ENCODE results near the gene PSMD6.

DNA sequence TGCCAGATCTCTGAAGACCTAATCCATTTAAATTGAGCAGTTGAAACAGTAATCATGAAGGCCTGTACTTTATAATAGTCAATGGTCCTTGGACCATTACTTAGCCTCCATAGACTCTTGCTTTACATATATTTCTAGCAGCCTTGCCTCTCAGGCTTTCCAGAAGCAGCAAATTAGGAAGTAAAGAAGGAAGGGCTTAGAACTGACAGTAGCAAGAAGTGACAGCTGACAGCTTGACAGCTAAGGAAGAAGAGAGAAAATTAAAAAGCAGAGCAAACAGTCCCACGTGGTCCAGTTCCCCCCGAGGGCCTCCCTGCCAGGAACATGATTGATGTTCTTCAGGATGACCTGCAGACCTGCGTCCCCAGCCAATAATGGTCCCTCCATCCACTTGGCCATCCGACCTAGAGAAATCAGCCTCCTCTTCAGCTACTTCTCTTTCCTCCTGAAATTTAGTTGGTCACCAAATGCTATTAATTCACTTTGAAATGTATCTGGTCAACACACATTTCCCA is 15.0 kb upstream of the PSMD6 start:
- TF ChIP-seq, protein P1, sequence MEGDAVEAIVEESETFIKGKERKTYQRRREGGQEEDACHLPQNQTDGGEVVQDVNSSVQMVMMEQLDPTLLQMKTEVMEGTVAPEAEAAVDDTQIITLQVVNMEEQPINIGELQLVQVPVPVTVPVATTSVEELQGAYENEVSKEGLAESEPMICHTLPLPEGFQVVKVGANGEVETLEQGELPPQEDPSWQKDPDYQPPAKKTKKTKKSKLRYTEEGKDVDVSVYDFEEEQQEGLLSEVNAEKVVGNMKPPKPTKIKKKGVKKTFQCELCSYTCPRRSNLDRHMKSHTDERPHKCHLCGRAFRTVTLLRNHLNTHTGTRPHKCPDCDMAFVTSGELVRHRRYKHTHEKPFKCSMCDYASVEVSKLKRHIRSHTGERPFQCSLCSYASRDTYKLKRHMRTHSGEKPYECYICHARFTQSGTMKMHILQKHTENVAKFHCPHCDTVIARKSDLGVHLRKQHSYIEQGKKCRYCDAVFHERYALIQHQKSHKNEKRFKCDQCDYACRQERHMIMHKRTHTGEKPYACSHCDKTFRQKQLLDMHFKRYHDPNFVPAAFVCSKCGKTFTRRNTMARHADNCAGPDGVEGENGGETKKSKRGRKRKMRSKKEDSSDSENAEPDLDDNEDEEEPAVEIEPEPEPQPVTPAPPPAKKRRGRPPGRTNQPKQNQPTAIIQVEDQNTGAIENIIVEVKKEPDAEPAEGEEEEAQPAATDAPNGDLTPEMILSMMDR (IDR thresholded peaks at IDR 0.05 in 2 of 3, conservative IDR thresholded peaks at IDR 0.05 in 1 of 3; ENCODE audit: borderline replicate concordance in 1 of 3, insufficient read depth in 1 of 3, low read depth in 2 of 3, low read length in 2 of 3): no peak
- TF ChIP-seq CEBPB (IDR thresholded peaks at IDR 0.05; ENCODE audit: low read depth) (no peak), POLR2AphosphoS5 (IDR thresholded peaks at IDR 0.05; ENCODE audit: low read depth, low read length) (no peak), ZFX (IDR thresholded peaks at IDR 0.05) (no peak), POLR2A (IDR thresholded peaks at IDR 0.05; ENCODE audit: borderline replicate concordance, extremely low read depth, insufficient read depth, insufficient read length) (no peak), YY1 (IDR thresholded peaks at IDR 0.05; ENCODE audit: extremely low read depth, insufficient replicate concordance, low read depth, low read length) (no peak), JUND (IDR thresholded peaks at IDR 0.05) (no peak)
- TF ChIP-seq, protein P2, sequence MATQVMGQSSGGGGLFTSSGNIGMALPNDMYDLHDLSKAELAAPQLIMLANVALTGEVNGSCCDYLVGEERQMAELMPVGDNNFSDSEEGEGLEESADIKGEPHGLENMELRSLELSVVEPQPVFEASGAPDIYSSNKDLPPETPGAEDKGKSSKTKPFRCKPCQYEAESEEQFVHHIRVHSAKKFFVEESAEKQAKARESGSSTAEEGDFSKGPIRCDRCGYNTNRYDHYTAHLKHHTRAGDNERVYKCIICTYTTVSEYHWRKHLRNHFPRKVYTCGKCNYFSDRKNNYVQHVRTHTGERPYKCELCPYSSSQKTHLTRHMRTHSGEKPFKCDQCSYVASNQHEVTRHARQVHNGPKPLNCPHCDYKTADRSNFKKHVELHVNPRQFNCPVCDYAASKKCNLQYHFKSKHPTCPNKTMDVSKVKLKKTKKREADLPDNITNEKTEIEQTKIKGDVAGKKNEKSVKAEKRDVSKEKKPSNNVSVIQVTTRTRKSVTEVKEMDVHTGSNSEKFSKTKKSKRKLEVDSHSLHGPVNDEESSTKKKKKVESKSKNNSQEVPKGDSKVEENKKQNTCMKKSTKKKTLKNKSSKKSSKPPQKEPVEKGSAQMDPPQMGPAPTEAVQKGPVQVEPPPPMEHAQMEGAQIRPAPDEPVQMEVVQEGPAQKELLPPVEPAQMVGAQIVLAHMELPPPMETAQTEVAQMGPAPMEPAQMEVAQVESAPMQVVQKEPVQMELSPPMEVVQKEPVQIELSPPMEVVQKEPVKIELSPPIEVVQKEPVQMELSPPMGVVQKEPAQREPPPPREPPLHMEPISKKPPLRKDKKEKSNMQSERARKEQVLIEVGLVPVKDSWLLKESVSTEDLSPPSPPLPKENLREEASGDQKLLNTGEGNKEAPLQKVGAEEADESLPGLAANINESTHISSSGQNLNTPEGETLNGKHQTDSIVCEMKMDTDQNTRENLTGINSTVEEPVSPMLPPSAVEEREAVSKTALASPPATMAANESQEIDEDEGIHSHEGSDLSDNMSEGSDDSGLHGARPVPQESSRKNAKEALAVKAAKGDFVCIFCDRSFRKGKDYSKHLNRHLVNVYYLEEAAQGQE (IDR thresholded peaks at IDR 0.05; ENCODE audit: low read depth): no peak

Measured in HCT116 (cell line).